Activated CD8-positive, alpha-beta T cell treated with anti-CD3 and anti-CD28 coated beads, Interleukin-2, amount 10 ng/mL, durations not matched to agents 7 days and 5 days (primary cell): Measurements from ENCODE around the gene TRIP13. TPM values are rescaled to one million over a fixed set of nuclear protein-coding genes. Genes with fewer than 3 reads are reported as not detected.
"Not testable (repeated sequence)": the region's sequence is repeated elsewhere in the genome, so short reads cannot be mapped to it uniquely, and the experiment has no call there.

Experiments
- ATAC-seq: fragments of 150-1000 bp; cut with Tn5 transposase; one replicate; pipeline ENCODE4 v1.10.0; 2021; ENCODE audit warnings: moderate library complexity
- CTCF ChIA-PET: fragments of 350-600 bp; sonication (Branson Sonifier 250); formaldehyde crosslinking; loops from one replicate; lab custom pipeline; 2021; ENCODE audit warnings: antibody characterized with exemption; lab: Charles Lee
- POLR2A ChIA-PET: fragments of 350-600 bp; sonication (Branson Sonifier 250); formaldehyde crosslinking; loops from one replicate; lab custom pipeline; 2021; ENCODE audit warnings: antibody characterized with exemption; lab: Charles Lee
- DNase-seq: peaks from one replicate; pipeline ENCODE4 v3.0.0-alpha.2; 2020
- H3K27ac Mint-ChIP-seq: one replicate; pipeline ENCODE4 v1.8.0; 2021; ENCODE audit warnings: mild to moderate bottlenecking, mixed read lengths
- H3K27me3 Mint-ChIP-seq: one replicate; pipeline ENCODE4 v1.8.0; 2021; ENCODE audit warnings: low read depth, mixed read lengths
- H3K36me3 Mint-ChIP-seq: one replicate; pipeline ENCODE4 v1.8.0; 2021; ENCODE audit warnings: low read depth, mixed read lengths
- H3K4me1 Mint-ChIP-seq: one replicate; pipeline ENCODE4 v1.8.0; 2021; ENCODE audit warnings: low read depth, mixed read lengths
- H3K4me3 Mint-ChIP-seq: one replicate; pipeline ENCODE4 v1.8.0; 2021; ENCODE audit warnings: mild to moderate bottlenecking, mixed read lengths
- H3K9me3 Mint-ChIP-seq: one replicate; pipeline ENCODE4 v1.8.0; 2022; ENCODE audit warnings: mixed read lengths; ENCODE audit not compliant: insufficient read depth
- total RNA-seq, 2 experiments: library from RNA; stranded (reverse); gene quantifications; one replicate each; pipeline ENCODE4 v1.2.3, GENCODE V29; 2021

The TRIP13 gene
- total RNA-seq, 2 experiments from 2014 or later, result 38.6 to 42.6 TPM

DNA sequence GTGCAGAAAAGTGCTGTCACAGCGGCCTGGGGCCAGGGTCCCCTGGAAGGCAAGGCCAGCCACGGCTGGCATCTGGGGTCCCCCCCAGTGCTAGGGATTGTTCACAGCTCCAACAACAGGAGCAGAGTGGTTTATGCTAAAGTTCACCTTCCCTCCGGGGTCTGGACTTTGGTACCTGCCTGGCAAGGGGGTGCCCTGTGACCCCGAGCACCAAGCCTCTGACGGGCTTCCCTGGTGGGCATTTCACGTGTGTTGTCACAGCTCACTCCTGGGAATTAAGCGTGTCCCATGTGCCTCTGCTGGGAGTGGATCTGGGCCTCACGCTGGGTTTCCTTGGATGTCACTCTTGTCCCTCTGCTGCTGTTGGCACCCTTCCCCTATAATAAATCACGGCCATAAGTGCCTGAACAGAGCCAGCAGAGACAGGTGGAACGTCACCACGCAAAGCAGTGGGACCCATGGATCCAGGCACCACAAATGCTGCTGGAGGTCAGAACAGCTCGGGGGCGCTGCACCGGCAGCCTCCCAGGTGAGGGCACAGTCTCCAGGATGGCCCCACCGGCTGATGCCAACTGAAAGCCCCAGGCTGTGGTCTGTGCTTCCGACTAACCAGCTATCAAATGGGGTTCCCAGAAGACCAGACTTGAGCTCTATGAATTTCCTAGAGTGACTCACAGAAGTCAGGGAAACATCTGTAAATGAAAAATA, 24.1 kb upstream of the TRIP13 start:
- CTCF ChIA-PET, result no interaction called here
- H3K9me3 Mint-ChIP-seq, result no peaks in the 10 kb centered on the region
- no peak overlapping the region for H3K27ac Mint-ChIP-seq
- H3K27me3 Mint-ChIP-seq, result no peaks in the 10 kb centered on the region
- no peak for DNase-seq
- no peak overlapping the region for H3K4me3 Mint-ChIP-seq
- no peaks in the 10 kb centered on the region for H3K4me1 Mint-ChIP-seq
- no peak for ATAC-seq
- peaks cover 70% of the 10 kb centered on the region for H3K36me3 Mint-ChIP-seq
- POLR2A ChIA-PET, result no interaction called here

DNA sequence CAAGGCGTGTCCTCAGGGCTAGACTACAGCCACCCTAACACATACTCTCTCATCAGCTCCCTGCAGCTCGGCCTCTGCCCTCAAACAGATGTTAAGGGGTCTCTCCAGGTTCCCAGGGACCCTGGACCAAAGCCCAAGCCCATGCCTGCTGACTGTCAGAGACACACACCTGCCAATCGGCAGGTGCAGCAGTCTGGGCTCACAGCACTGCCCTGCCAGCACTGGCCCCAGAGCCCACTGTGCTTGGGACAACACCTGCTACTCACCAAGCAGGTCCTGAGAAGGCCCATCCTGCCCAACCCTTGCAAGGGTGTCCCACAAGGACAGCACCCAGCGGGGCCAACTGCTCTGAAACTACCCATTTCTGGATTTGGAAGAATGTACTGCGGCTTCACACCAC, 21.7 kb upstream of the TRIP13 start:
- Mint-ChIP-seq H3K9me3 (no peaks in the 10 kb centered on the region), H3K36me3 (peaks cover 75% of the 10 kb centered on the region), H3K27me3 (no peaks in the 10 kb centered on the region), H3K4me3 (no peak overlapping the region), H3K4me1 (no peaks in the 10 kb centered on the region), H3K27ac (no peak overlapping the region)
- no peak for DNase-seq
- CTCF ChIA-PET, result no interaction called here
- POLR2A ChIA-PET, result no interaction called here
- ATAC-seq, result no peak

DNA sequence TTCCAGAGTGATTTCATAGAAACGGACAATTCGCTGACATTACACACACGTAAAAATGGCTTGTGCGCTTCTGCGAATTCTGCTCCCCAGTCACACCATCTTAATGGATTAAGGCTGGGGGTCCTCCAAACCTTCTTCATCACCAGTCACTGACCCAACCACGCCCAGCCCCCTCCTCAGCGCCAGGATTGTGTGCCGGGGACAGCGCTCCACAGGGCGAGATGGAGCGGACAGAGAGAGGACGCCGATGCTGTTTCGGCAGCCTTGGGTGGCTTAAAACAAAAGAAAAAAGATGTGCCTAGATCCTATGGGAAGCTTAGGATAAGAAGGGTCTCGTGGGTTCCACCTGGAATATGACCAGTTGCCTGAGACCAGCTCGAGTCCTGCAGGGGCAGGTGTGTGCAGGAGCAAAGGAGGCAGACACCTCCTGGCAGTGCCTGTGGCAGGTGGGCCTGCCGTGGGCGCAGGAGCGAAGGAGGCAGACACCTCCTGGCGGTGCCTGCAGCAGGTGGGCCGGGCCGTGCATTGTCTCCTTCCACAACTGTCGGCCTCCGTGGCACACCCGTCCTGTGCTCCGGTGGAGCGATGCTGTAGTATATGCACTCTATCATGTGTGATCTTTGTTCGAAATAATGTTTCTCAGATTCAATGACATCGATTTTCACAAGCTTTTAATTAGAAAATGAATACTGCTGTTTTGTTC, 20.9 kb upstream of the TRIP13 start:
- ATAC-seq (no peak), DNase-seq (no peak)
- no peaks in the 10 kb centered on the region for H3K4me1 Mint-ChIP-seq
- CTCF ChIA-PET, result no interaction called here
- no peak overlapping the region for H3K27ac Mint-ChIP-seq
- no peaks in the 10 kb centered on the region for H3K27me3 Mint-ChIP-seq
- no peak overlapping the region for H3K4me3 Mint-ChIP-seq
- peaks cover 72% of the 10 kb centered on the region for H3K36me3 Mint-ChIP-seq
- POLR2A ChIA-PET, result no interaction called here
- H3K9me3 Mint-ChIP-seq, result no peaks in the 10 kb centered on the region

DNA sequence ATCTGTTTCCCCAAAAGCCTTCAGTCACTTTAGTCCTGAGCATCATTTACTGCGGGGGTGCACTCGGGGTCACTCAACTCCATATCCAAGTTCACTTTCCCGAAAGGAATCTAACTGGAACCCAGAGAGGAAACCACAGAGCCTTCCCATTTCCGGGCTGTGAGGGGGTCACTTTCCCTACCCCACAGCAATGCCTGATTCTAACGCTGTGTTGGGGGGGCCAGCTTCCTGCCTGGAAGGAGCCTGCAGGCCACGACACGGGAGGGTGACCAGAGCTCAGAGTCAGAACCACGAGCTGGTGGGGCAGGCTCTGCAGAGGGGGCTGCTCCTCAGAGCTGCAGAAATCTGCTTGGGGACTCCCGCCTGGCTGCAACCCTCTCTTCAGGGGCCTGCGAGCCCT, 20.4 kb upstream of the TRIP13 start:
- H3K4me3 Mint-ChIP-seq, result no peak overlapping the region
- DNase-seq (no peak), ATAC-seq (no peak)
- no peak overlapping the region for H3K27ac Mint-ChIP-seq
- H3K4me1 Mint-ChIP-seq, result no peaks in the 10 kb centered on the region
- ChIA-PET POLR2A (no interaction called here), CTCF (no interaction called here)
- H3K36me3 Mint-ChIP-seq, result peaks cover 75% of the 10 kb centered on the region
- H3K9me3 Mint-ChIP-seq, result no peaks in the 10 kb centered on the region
- no peaks in the 10 kb centered on the region for H3K27me3 Mint-ChIP-seq

DNA sequence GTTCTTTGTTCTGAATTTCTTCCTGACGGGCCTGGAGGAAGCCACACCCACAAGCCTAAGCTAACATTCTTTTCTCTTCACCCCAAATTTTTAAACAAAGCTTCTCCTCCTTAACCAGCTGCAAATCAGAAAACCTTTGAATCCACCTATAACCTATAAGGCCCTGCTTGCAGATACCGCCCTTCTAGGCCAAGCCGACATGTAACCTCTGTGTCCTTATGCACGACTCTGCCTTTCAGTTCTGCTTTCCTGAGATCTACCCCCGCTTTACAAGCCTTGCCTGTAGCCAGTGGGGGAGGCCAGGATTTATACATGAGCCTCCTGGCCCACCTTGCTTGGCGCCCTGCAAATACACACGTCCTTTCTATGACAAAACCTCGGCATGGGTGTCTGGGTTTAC, 19.4 kb upstream of the TRIP13 start:
- ChIA-PET POLR2A (no interaction called here), CTCF (no interaction called here)
- Mint-ChIP-seq H3K9me3 (no peaks in the 10 kb centered on the region), H3K4me1 (no peaks in the 10 kb centered on the region), H3K27me3 (no peaks in the 10 kb centered on the region), H3K4me3 (no peak overlapping the region), H3K27ac (peak overlapping the region; percentile 21), H3K36me3 (peaks cover 77% of the 10 kb centered on the region)
- no peak for DNase-seq
- ATAC-seq, result no peak

DNA sequence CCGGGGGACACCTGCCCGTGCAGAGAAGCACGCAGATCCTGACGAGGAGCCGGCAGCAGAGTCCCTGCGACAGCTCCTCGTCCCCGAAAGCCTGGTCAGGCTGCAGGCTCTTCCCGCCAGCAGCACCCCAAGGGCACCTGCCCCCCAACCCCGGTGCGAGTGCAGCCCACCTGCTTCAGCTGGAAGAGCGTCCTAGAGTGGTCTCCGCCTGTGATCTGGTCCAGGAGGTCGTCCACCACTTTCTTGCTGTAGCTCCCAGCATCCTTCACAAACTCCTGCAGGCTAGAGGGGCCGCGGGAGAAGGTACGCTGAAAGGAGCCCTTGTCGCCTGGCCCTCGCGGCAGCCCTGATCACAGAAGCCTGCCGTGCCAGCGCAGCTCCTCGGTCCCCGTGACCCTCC, 16.8 kb upstream of the TRIP13 start:
- Mint-ChIP-seq H3K4me1 (no peaks in the 10 kb centered on the region), H3K36me3 (peaks cover 59% of the 10 kb centered on the region), H3K27me3 (no peaks in the 10 kb centered on the region), H3K4me3 (no peak overlapping the region), H3K27ac (no peak overlapping the region), H3K9me3 (no peaks in the 10 kb centered on the region)
- ATAC-seq (no peak), DNase-seq (no peak)
- ChIA-PET POLR2A (no interaction called here), CTCF (interaction anchor here (0.9 kb wide), 1 partner anchor 627 kb away, joined by 3 read pairs; no protein-coding TSS in a partner anchor)

DNA sequence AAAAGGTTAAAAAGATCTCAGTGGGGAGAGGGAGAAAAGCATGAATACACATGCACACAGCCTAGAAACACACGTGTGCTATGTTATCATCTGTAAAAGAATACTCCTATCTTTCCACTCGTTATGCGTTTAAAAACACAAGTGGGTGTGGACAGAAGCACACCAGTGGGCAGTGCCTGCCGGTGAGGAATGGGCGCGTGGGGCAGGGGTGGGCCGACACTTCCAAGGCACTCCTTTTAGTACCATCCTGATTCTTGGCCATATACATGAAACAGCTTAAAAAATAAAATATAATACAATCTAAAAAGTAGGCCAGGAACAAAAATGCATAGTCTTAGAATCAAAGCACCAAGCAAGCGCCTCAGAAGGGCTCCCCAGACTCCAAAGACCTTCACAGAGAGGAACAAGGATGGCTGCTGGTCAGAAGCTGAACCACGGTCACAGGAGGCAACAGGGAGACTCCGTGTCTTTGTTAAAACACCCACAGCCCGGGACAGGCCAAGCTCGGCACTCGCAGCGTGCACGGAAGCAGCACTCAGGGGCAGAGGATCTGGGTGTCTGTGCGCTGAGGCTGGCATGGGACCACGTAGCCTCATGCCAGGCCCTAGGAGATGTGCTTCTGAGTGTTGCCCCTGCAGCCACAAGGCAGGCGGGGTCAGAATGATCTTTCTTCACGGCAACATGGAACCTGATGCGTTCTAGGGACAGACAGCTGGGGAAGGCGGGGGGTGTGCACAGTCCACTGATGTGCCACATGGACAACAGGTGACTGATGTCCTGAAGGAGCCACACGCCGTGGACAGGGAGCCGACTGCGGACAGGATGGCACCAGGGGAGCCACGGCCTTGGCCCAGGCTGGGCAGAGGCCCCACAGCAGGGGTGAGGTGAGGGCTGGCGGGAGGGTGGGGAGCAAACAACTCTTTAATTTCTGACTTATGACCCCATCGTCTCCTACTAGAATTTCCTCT, 16.0 kb upstream of the TRIP13 start:
- Mint-ChIP-seq H3K4me1 (peaks cover 4% of the 10 kb centered on the region), H3K9me3 (no peaks in the 10 kb centered on the region), H3K27me3 (no peaks in the 10 kb centered on the region), H3K27ac (no peak overlapping the region), H3K36me3 (peaks cover 59% of the 10 kb centered on the region), H3K4me3 (no peak overlapping the region)
- POLR2A ChIA-PET, result no interaction called here
- DNase-seq, result no peak
- no peak for ATAC-seq
- CTCF ChIA-PET, result interaction anchor here (0.9 kb wide), 1 partner anchor 626 kb away, joined by 3 read pairs; no protein-coding TSS in a partner anchor

DNA sequence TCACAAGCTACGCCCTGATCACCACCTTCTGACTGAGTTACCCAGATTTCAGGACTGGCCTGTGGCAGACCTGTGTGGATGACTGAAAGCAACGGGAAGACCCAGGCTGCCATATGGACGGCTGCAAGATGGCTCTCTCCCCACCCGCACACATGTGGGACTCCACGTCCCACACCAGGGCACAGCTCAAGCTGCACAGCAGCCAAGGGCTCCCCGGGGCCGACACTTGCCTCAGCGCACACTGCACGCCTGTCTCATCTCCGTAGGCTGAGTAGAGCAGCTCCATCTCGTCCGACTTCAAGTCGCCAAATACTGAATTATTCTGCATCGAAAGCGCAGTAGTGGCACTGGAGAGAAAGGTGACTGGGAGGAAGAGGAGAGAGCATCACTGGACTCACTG, 14.6 kb upstream of the TRIP13 start:
- H3K4me1 Mint-ChIP-seq, result peaks cover 18% of the 10 kb centered on the region
- no peak overlapping the region for H3K4me3 Mint-ChIP-seq
- POLR2A ChIA-PET, result no interaction called here
- no peak for DNase-seq
- peaks cover 7% of the 10 kb centered on the region for H3K27me3 Mint-ChIP-seq
- no peak overlapping the region for H3K27ac Mint-ChIP-seq
- H3K9me3 Mint-ChIP-seq, result peaks cover 9% of the 10 kb centered on the region
- H3K36me3 Mint-ChIP-seq, result peaks cover 70% of the 10 kb centered on the region
- no peak for ATAC-seq
- CTCF ChIA-PET, result no interaction called here

DNA sequence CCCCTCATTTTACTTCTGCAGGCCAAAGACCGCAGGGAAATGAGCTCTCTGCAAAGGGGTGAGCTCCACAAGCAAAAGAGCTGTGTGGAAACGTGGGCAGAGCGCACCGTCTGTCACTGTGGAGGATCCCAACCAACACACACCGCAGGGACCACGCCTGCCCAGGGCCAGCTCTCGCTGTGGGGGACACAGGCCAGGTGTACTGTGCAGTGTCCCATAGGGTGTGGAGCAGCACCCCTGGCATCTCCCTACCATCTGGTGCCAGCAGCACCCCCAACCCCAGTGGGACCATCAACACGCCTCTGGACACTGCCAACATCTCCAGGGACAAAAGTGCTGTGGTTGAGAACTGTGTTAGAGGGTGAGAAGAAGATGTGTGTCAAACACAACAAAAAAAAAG, 14.0 kb upstream of the TRIP13 start:
- DNase-seq, H3K9me3 Mint-ChIP-seq, ATAC-seq, CTCF ChIA-PET, POLR2A ChIA-PET, H3K27ac Mint-ChIP-seq, H3K27me3 Mint-ChIP-seq, H3K4me3 Mint-ChIP-seq: not testable (repeated sequence)
- H3K36me3 Mint-ChIP-seq, result peaks cover 70% of the 10 kb centered on the region
- H3K4me1 Mint-ChIP-seq, result peaks cover 18% of the 10 kb centered on the region

DNA sequence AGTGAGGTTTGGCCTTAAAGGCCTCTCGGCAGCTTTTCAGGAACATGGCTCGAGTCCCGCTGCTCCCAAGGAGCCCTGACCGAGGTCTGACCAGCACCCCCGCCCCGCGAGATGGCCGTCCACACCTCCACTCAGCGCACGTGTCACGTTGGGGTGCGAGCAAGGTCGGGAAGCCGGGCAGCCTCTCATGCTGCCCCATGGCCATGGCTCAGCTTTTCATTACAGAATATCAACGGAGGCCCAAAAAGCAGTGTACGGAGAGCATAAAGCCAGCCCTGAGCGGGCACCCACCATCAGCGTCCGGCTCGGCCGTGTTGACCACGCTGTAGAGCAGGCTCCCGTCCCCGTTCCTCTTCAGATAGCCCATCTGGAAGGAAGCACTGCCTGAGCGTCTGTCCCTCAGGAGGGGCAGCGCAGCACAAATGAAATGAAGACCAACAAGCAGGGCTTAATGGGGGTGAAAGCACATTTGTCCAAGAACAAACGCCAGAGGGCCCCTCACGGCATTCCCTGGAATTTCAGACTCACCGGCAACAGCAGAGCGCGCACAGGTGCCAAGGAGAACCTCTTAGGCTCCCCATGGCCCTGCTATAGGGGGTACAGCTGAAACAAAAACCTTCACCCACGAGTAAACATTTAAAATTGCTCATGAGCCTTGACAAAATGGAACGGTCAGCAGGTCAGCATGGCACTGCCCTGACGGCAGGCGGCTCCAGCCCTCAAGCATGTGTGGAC, 11.7 kb upstream of the TRIP13 start:
- Mint-ChIP-seq H3K36me3 (peaks cover 75% of the 10 kb centered on the region), H3K27ac (no peak overlapping the region), H3K4me1 (peaks cover 21% of the 10 kb centered on the region), H3K9me3 (peaks cover 9% of the 10 kb centered on the region), H3K27me3 (peaks cover 7% of the 10 kb centered on the region), H3K4me3 (no peak overlapping the region)
- ChIA-PET CTCF (no interaction called here), POLR2A (no interaction called here)
- no peak for DNase-seq
- no peak for ATAC-seq

DNA sequence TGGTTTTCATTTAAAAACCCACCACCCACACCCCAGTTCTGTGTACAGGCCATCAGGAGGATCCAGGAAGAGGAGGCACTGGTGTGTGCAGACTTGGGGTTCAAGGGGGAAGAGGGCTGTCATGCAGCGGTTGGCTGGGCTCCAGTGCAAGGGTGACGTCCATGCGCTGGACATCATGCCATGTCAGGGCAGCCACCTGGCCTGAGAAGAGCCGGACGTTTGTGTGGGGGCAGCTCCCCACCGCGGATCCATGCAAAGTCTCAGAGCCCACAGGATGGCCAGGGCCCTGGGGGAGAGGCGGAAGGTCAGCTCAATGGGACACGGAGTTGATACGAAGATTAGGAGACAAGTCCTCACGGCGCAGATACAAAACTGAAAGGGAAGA, 11.1 kb upstream of the TRIP13 start:
- DNase-seq (no peak), ATAC-seq (no peak)
- peaks cover 21% of the 10 kb centered on the region for H3K4me1 Mint-ChIP-seq
- H3K27ac Mint-ChIP-seq, result no peak overlapping the region
- H3K36me3 Mint-ChIP-seq, result peaks cover 76% of the 10 kb centered on the region
- ChIA-PET POLR2A (no interaction called here), CTCF (no interaction called here)
- peaks cover 7% of the 10 kb centered on the region for H3K27me3 Mint-ChIP-seq
- peaks cover 9% of the 10 kb centered on the region for H3K9me3 Mint-ChIP-seq
- H3K4me3 Mint-ChIP-seq, result no peak overlapping the region
